ENCODE measurements around the gene SLC12A7.

Gene SLC12A7

GRCh38 chr5:1069720-1070088 lies 42.2 kb downstream of the SLC12A7 start:
- TF ChIP-seq CTCF (conservative IDR thresholded peaks at IDR 0.05): no peak
- no peak overlapping the region for H3K27ac ChIP-seq

GRCh38 chr5:1068895-1069719 lies 42.8 kb downstream of the SLC12A7 start:
- no peak for TF ChIP-seq CTCF (conservative IDR thresholded peaks at IDR 0.05)
- no peak overlapping the region for H3K27ac ChIP-seq

- no peak overlapping the region for H3K27ac ChIP-seq
- no peak for TF ChIP-seq CTCF (conservative IDR thresholded peaks at IDR 0.05)
Measured at GRCh38 chr5:1068204-1068894, 43.5 kb downstream of the SLC12A7 start.

- no peak for TF ChIP-seq CTCF (conservative IDR thresholded peaks at IDR 0.05)
- no peak overlapping the region for H3K27ac ChIP-seq
Measured at GRCh38 chr5:1067141-1068121, 44.4 kb downstream of the SLC12A7 start.

- TF ChIP-seq CTCF (conservative IDR thresholded peaks at IDR 0.05): no peak
- H3K27ac ChIP-seq: no peak overlapping the region
Measured at GRCh38 chr5:1066676-1067075, 45.2 kb downstream of the SLC12A7 start.

GRCh38 chr5:1065891-1066650 lies 45.8 kb downstream of the SLC12A7 start:
- no peak for TF ChIP-seq CTCF (conservative IDR thresholded peaks at IDR 0.05)
- no peak overlapping the region for H3K27ac ChIP-seq

Data from VCaP (cell line).